Uterus (tissue), 4 donors: ENCODE results near the gene FAM227B. TPM values are rescaled to one million over a fixed set of nuclear protein-coding genes. Genes with fewer than 3 reads are reported as not detected.

Experiments
- DNase-seq, 2 donors: peaks; one replicate each; pipeline ENCODE4 v3.0.0-alpha.2; 2019 to 2020
- H3K27ac ChIP-seq, 2 donors: fragments of 200-600 bp; sonication (generic); 1 replicate in 1 of 2; 2 replicates in 1 of 2; pipeline ENCODE4 v1.5.1; 2016 to 2018
- H3K27me3 ChIP-seq, 2 donors: fragments of 200-600 bp; sonication (generic); one replicate each; pipeline ENCODE4 v1.5.1; 2018 to 2019; ENCODE audit warnings: control low read depth in 1 of 2
- H3K36me3 ChIP-seq, 2 donors: fragments of 200-600 bp; sonication (generic); one replicate each; pipeline ENCODE4 v1.5.1; 2019; ENCODE audit warnings: control low read depth in 1 of 2
- H3K4me1 ChIP-seq, 2 donors: fragments of 200-600 bp; sonication (generic); one replicate each; pipeline ENCODE4 v1.5.1; 2018 to 2019; ENCODE audit warnings: control low read depth in 1 of 2
- H3K4me3 ChIP-seq, 2 donors: fragments of 200-600 bp; sonication (generic); 1 replicate in 1 of 2; 2 replicates in 1 of 2; pipeline ENCODE4 v1.5.1; 2018 to 2019; ENCODE audit warnings: mild to moderate bottlenecking in 1 of 2
- H3K9me3 ChIP-seq, 2 donors: fragments of 200-600 bp; sonication (generic); one replicate each; pipeline ENCODE4 v1.5.1; 2019; ENCODE audit warnings: control low read depth in 1 of 2
- CTCF ChIP-seq, 4 experiments: fragments of 200-600 bp in 2 of 4; fragments of 450-650 bp in 2 of 4; sonication (generic) in 2 of 4; IDR thresholded peaks; one replicate each; pipeline ENCODE4 v1.5.1; 2016 to 2019; ENCODE audit warnings: antibody characterized with exemption in 4 of 4, mild to moderate bottlenecking in 2 of 4, moderate library complexity in 1 of 4
- POLR2A ChIP-seq, 2 donors: fragments of 450-650 bp; IDR thresholded peaks; one replicate each; pipeline ENCODE4 v1.6.1; 2016; ENCODE audit warnings: antibody characterized with exemption in 2 of 2, mild to moderate bottlenecking in 1 of 2, moderate library complexity in 1 of 2
- intact Hi-C: fragments of 100-400 bp; cut with DNase I; formaldehyde crosslinking; loops from one replicate; pipeline ENCODE4 v1.15.1; 2023; ENCODE audit warnings: low total_unique reads
- total RNA-seq, 4 donors: library from RNA; depleted of rRNA in 3 of 4; stranded (reverse); fragments of >200 nt in 3 of 4; gene quantifications; one replicate each; pipeline versions ENCODE4 v1.1.0 to v1.2.4, GENCODE V29; 2014 to 2023
- donor health status: DM: yes; HTN: yes; CAD: no.

The FAM227B gene
- total RNA-seq, 4 donors from 2014 or later, result 2.6 to 15.7 (median 9.9) TPM

DNA sequence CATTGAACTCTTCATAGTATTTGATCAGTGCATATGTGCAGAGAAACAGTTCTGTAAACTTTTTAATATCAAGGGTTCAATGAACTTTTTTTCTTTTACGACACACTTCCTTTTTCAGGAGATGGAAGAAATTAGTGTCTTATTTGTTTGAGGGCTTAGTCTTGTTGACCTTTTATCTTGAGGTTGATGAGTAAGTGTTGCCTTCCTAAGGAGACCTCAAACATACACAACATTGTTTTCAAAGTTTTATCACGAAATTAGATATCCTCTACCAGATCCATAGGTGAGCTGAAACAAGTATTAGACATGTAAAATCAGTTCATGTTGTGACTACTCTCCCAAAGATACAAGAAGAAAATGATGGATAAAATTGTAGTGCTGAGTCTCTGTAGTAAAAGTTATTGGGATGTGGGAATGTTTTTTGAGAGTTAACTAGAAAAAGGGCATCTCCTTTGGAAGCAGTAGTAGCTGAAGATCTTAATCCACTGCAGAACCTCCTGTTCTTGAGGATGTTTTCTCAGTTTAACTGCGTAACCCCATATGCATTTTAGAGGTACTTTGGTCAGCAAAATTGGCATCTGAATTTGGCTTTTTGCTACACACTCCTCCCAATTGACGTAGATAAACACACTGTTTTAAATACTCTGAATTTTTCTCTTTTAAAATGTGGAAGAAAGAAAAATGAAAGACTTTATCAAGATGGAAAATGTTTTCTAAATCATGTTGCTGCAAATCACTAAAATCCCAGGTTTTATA, 333.8 kb downstream of the FAM227B start:
- no peak for DNase-seq
- Histone ChIP-seq H3K4me3 (no peak overlapping the region), H3K27me3 (no peaks in the 10 kb centered on the region), H3K27ac (peak overlapping the region in 1 of 2 donors; percentile 11), H3K9me3 (no peaks in the 10 kb centered on the region), H3K36me3 (no peaks in the 10 kb centered on the region), H3K4me1 (no peaks in the 10 kb centered on the region)
- intact Hi-C loops, result no loop called here
- TF ChIP-seq CTCF (IDR thresholded peaks at IDR 0.05) (no peak), POLR2A (IDR thresholded peaks at IDR 0.05) (no peak)

DNA sequence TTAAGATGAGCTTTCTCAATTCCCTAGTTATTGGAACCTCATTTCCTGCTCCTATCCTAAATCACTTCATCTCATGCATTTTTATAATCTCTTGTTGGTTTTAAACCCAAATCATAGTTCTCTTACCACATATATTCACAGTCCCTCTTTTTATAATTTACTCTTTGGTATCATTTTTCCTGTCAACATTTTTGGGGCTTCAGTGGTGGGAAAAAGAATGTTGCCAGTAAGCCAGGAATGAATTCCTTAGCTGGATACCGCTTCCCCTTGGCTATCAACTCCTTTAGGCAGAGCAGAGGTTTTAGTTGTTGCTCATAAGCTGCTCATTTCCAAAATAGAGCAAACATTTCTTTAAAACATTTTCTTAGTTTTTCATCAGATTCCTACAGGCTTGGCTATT, 338.3 kb downstream of the FAM227B start:
- TF ChIP-seq CTCF (IDR thresholded peaks at IDR 0.05), result no peak
- no peak for TF ChIP-seq POLR2A (IDR thresholded peaks at IDR 0.05)
- intact Hi-C loops, result no loop called here
- no peak overlapping the region for H3K27ac ChIP-seq

GRCh38 chr15:49279521-49280456, 340.8 kb downstream of the FAM227B start:
- no peaks in the 10 kb centered on the region for H3K27me3 ChIP-seq
- no peaks in the 10 kb centered on the region for H3K4me1 ChIP-seq
- intact Hi-C loops, result no loop called here
- no peak overlapping the region for H3K4me3 ChIP-seq
- no peak overlapping the region for H3K27ac ChIP-seq
- no peaks in the 10 kb centered on the region for H3K36me3 ChIP-seq
- H3K9me3 ChIP-seq, result no peaks in the 10 kb centered on the region
- DNase-seq, result no peak
- no peak for TF ChIP-seq CTCF (IDR thresholded peaks at IDR 0.05)
- no peak for TF ChIP-seq POLR2A (IDR thresholded peaks at IDR 0.05)

More for the DNA sequence above, 338.3 kb downstream of the FAM227B start:
- H3K4me3 ChIP-seq, result no peak overlapping the region
- no peaks in the 10 kb centered on the region for H3K36me3 ChIP-seq
- DNase-seq, result no peak
- H3K4me1 ChIP-seq, result no peaks in the 10 kb centered on the region
- H3K9me3 ChIP-seq, result no peaks in the 10 kb centered on the region
- no peaks in the 10 kb centered on the region for H3K27me3 ChIP-seq

- no peaks in the 10 kb centered on the region for H3K4me1 ChIP-seq
- no peak overlapping the region for H3K27ac ChIP-seq
- no peaks in the 10 kb centered on the region for H3K27me3 ChIP-seq
- H3K4me3 ChIP-seq, result no peak overlapping the region
- DNase-seq, result no peak
- TF ChIP-seq POLR2A (IDR thresholded peaks at IDR 0.05) (no peak), CTCF (IDR thresholded peaks at IDR 0.05) (no peak)
- no peaks in the 10 kb centered on the region for H3K36me3 ChIP-seq
- no peaks in the 10 kb centered on the region for H3K9me3 ChIP-seq
- intact Hi-C loops, result no loop called here
Observed at GRCh38 chr15:49278751-49279150, 341.9 kb downstream of the FAM227B start.

Other genes with a start within 250 kb of the FAM227B start
- 100 to 1,000 TPM in 2 of 4 donors, 10 to 100 TPM in 2; 57.6 to 137 (median 102) TPM for gene FGF7, start 197.6 kb downstream of the FAM227B start, total RNA-seq
- gene DTWD1, start 230 bp upstream of the FAM227B start, total RNA-seq, result 10 to 100 TPM; 22.6 to 98.1 (median 71.5) TPM